OCI-LY3 (cell line): ENCODE results near the gene KRTAP5-6.

ENCODE experiments used
- H2AFZ ChIP-seq: fragments of 200-600, 300-600 bp; shearing (Covaris generic); 2 replicates; pipeline ENCODE4 v1.6.0; 2014; ENCODE audit warnings: antibody characterized with exemption, low read depth, low read length
- H3K27ac ChIP-seq: fragments of 200-600, 300-600 bp; sonication (generic); 2 replicates; pipeline ENCODE4 v1.5.1; 2014; ENCODE audit warnings: mild to moderate bottlenecking, low read length, moderate library complexity, mixed read lengths
- H3K27me3 ChIP-seq: fragments of 200-600, 300-600 bp; sonication (generic); 2 replicates; pipeline ENCODE4 v1.6.1; 2014; ENCODE audit warnings: low read depth, low read length, mixed read lengths
- H3K36me3 ChIP-seq: fragments of 200-600, 300-600 bp; sonication (generic); replicated peaks from 2 replicates; pipeline ENCODE3; 2014; ENCODE audit warnings: low read depth, low read length, mixed read lengths
- H3K4me1 ChIP-seq: fragments of 300-600, 200-600 bp; sonication (generic); 2 replicates; pipeline ENCODE4 v1.6.1; 2014; ENCODE audit warnings: low read length, mixed read lengths
- H3K4me2 ChIP-seq: fragments of 200-600, 300-600 bp; sonication (generic); 2 replicates; pipeline ENCODE4 v1.6.1; 2014; ENCODE audit warnings: low read length, mixed read lengths
- H3K4me3 ChIP-seq: fragments of 300-600, 200-600 bp; sonication (generic); 2 replicates; pipeline ENCODE4 v1.5.1; 2014; ENCODE audit warnings: antibody characterized with exemption, mild to moderate bottlenecking, low read length, moderate library complexity
- H3K79me2 ChIP-seq: fragments of 300-600, 200-600 bp; shearing (Covaris generic); 2 replicates; pipeline ENCODE4 v1.6.1; 2014; ENCODE audit warnings: mild to moderate bottlenecking, low read length, mixed read lengths
- H3K9ac ChIP-seq: fragments of 300-600, 200-600 bp; shearing (Covaris generic); 2 replicates; pipeline ENCODE4 v1.6.0; 2014; ENCODE audit warnings: mild to moderate bottlenecking, low read length, moderate library complexity
- H3K9me3 ChIP-seq: fragments of 200-600, 300-600 bp; shearing (Covaris generic); 2 replicates; pipeline ENCODE4 v1.6.1; 2014; ENCODE audit warnings: low read length, mixed read lengths; ENCODE audit not compliant: insufficient read depth
- H4K20me1 ChIP-seq: fragments of 200-600, 300-600 bp; sonication (generic); 2 replicates; pipeline ENCODE4 v1.6.1; 2016; ENCODE audit warnings: low read length, mixed read lengths; ENCODE audit not compliant: insufficient read depth
- EZH2phosphoT487 ChIP-seq: fragments of 200-600 bp; shearing (Covaris generic); IDR thresholded peaks from 2 replicates; pipeline ENCODE4 v1.6.1; 2018; ENCODE audit warnings: antibody characterized with exemption, mixed run types, low read depth
- TF ChIP-seq, protein P1 (sequence below): fragments of 200-600, 300-600 bp; sonication (generic); IDR thresholded peaks from 2 replicates; pipeline ENCODE4 v1.5.1; 2014; ENCODE audit warnings: antibody characterized with exemption, low read length, low read depth

The KRTAP5-6 gene

GRCh38 chr11:1702506-1702905, 5.5 kb downstream of the KRTAP5-6 start:
- peaks cover 23% of the 10 kb centered on the region for H3K27me3 ChIP-seq
- H3K36me3 ChIP-seq: no peaks in the 10 kb centered on the region
- H4K20me1 ChIP-seq: no peaks in the 10 kb centered on the region
- no peak overlapping the region for H3K4me2 ChIP-seq
- H3K4me3 ChIP-seq: no peak overlapping the region
- peaks cover 7% of the 10 kb centered on the region for H3K4me1 ChIP-seq
- H3K9ac ChIP-seq: no peak overlapping the region
- TF ChIP-seq EZH2phosphoT487: no peak
- TF ChIP-seq, protein P1, sequence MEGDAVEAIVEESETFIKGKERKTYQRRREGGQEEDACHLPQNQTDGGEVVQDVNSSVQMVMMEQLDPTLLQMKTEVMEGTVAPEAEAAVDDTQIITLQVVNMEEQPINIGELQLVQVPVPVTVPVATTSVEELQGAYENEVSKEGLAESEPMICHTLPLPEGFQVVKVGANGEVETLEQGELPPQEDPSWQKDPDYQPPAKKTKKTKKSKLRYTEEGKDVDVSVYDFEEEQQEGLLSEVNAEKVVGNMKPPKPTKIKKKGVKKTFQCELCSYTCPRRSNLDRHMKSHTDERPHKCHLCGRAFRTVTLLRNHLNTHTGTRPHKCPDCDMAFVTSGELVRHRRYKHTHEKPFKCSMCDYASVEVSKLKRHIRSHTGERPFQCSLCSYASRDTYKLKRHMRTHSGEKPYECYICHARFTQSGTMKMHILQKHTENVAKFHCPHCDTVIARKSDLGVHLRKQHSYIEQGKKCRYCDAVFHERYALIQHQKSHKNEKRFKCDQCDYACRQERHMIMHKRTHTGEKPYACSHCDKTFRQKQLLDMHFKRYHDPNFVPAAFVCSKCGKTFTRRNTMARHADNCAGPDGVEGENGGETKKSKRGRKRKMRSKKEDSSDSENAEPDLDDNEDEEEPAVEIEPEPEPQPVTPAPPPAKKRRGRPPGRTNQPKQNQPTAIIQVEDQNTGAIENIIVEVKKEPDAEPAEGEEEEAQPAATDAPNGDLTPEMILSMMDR: no peak
- H2AFZ ChIP-seq: no peak overlapping the region
- no peak overlapping the region for H3K27ac ChIP-seq
- no peaks in the 10 kb centered on the region for H3K79me2 ChIP-seq
- H3K9me3 ChIP-seq: no peaks in the 10 kb centered on the region

DNA sequence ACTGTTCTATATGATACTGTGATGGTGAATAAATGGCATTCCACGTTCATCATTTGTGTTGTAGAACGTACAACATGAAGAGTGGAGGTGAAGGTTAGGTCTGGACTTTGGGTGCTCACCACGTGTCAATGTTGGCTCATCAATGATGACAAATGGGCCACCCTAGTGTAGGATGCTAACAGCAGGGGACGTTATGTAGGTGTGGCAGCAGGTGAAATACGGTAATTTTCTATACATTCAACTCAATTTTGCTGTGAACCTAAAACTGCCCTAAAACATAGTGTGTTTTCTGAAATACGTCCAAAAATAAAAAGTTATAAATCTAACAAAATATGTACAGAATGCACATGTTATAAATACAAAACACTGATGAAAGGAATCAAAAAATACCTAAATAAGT, 6.2 kb downstream of the KRTAP5-6 start:
- no peak overlapping the region for H2AFZ ChIP-seq
- no peak overlapping the region for H3K4me3 ChIP-seq
- H4K20me1 ChIP-seq: no peaks in the 10 kb centered on the region
- peaks cover 21% of the 10 kb centered on the region for H3K27me3 ChIP-seq
- H3K4me2 ChIP-seq: no peak overlapping the region
- no peak overlapping the region for H3K9ac ChIP-seq
- no peak overlapping the region for H3K27ac ChIP-seq
- H3K36me3 ChIP-seq: no peaks in the 10 kb centered on the region
- no peaks in the 10 kb centered on the region for H3K79me2 ChIP-seq
- TF ChIP-seq, protein P1: no peak
- TF ChIP-seq EZH2phosphoT487: no peak
- H3K4me1 ChIP-seq: peaks cover 7% of the 10 kb centered on the region
- no peaks in the 10 kb centered on the region for H3K9me3 ChIP-seq

DNA sequence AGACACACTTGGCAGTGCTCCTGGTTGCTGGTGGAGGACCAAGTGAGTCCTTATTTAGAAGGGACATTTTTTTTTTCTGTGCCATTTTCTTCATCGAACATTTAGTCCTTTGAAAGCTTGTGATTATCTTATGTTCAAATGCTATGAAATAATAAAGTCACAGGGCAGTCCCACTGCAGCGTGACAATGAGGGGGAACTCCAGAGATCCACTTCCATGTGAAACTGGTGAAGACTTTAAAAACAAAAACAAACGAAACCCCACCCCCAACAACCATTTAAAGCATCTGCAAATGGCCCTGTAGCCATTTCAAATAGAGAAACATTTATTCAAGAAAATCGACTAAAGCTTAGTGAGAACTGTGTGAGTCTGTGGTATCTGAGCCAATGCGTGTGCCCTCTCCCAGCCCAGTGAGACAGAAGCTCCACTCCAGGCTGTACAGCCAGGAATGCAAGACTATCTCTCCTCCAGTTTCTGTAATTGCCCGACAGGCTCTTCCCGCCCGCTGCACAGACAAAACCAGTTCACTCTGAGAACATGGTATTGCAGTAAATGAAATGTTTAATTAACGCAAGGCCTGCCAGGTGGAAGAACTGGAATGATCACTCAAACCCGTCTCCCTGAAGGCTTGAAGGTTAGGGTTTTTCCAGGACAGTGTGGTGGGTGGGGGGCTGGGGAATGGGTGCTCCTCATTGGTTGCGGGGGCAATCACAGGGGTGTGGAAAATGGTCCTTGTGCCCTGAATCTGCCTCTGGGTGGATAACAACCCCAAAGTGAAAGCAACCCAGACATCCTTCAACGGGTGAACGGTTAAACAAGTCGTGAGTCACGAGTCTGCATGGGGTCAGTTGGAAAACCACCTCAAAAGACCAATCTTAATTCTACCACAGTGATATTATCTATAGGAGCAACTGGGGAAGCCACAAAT, 8.4 kb downstream of the KRTAP5-6 start:
- Histone ChIP-seq H3K4me1 (peaks cover 7% of the 10 kb centered on the region), H3K9ac (no peak overlapping the region), H4K20me1 (no peaks in the 10 kb centered on the region), H2AFZ (no peak overlapping the region), H3K36me3 (no peaks in the 10 kb centered on the region), H3K27me3 (peaks cover 28% of the 10 kb centered on the region), H3K27ac (no peak overlapping the region), H3K4me3 (no peak overlapping the region), H3K79me2 (no peaks in the 10 kb centered on the region), H3K9me3 (no peaks in the 10 kb centered on the region), H3K4me2 (no peak overlapping the region)
- TF ChIP-seq, protein P1: no peak
- TF ChIP-seq EZH2phosphoT487: no peak

DNA sequence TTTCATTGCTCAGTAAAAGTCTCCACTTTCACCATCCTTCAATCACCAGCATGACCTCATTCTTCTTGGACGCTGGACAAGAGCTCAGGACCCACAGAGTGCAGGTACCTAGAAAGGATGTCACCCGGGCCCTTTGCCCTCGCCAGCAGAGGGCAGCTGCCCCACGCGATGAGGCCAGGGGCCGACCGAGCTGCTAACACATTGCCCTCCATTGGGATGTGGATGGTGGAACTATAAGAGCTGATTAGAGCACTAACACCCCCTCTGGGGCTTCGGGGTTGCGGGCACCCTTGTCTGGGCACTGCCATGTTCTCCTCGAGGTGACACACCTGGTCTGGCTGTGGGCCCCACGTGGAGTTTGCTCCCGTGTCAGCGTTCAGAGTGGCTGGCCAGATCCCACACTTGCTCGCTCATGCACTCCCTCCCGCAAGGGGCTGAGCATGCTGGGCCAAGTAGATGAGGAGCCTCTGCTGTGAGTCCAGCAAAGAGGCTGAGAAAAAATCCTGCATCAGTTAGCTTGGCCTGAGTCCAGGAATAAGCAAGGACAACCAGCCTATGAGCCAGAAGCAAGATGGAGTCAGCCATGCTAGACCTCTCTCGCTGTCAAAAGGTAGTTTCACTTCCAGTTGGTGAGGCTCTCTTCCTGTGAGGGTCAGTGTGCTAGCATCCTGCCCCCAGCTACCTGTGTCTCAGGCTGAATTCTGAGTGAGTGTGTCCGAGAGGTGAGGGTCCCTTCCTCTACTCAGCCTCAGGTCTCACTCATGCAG, 9.8 kb downstream of the KRTAP5-6 start:
- Histone ChIP-seq H3K9me3 (no peaks in the 10 kb centered on the region), H2AFZ (no peak overlapping the region), H3K9ac (no peak overlapping the region), H3K4me3 (no peak overlapping the region), H3K27ac (no peak overlapping the region), H3K79me2 (no peaks in the 10 kb centered on the region), H3K4me1 (peaks cover 7% of the 10 kb centered on the region), H4K20me1 (no peaks in the 10 kb centered on the region), H3K27me3 (peaks cover 38% of the 10 kb centered on the region), H3K4me2 (peak overlapping the region; percentile 12; the same call in 1 of the 2 replicates), H3K36me3 (no peaks in the 10 kb centered on the region)
- TF ChIP-seq EZH2phosphoT487: no peak
- TF ChIP-seq, protein P1: no peak; the same call in 1 of the 2 replicates
